Keratinocyte (primary cell): Measurements from ENCODE around the gene ATXN10. TPM values are rescaled to one million over a fixed set of nuclear protein-coding genes. Genes with fewer than 3 reads are reported as not detected.

Source experiments
- DNase-seq: peaks from one replicate; pipeline ENCODE4 v3.0.0-alpha.2; 2011; ENCODE audit warnings: low read depth, missing footprints, low spot score
- FAIRE-seq: peaks from 2 replicates; lab custom pipeline; 2011; peaks lifted over from hg19 to GRCh38; lab: Jason Lieb, UNC
- H2AFZ ChIP-seq: 2 replicates; pipeline ENCODE4 v1.6.0; 2012; ENCODE audit warnings: low read length, control low read depth, inconsistent platforms; ENCODE audit not compliant: control insufficient read depth
- H3K27ac ChIP-seq: 2 replicates; pipeline ENCODE4 v1.5.1; 2011; ENCODE audit warnings: low read length; ENCODE audit not compliant: control insufficient read depth, insufficient read depth
- H3K27me3 ChIP-seq: 3 replicates; pipeline ENCODE4 v1.6.0; 2011; ENCODE audit warnings: low read length; ENCODE audit not compliant: control insufficient read depth, insufficient read depth; ENCODE audit errors: extremely low read depth
- H3K36me3 ChIP-seq, 2 experiments: 2 replicates in 1 of 2; 3 replicates in 1 of 2; pipeline ENCODE4 v1.5.1; 2011; ENCODE audit warnings: low read length in 2 of 2, mild to moderate bottlenecking in 1 of 2; ENCODE audit not compliant: control insufficient read depth in 2 of 2, insufficient read depth in 2 of 2; ENCODE audit errors: extremely low read depth in 1 of 2
- H3K4me1 ChIP-seq: 3 replicates; pipeline ENCODE4 v1.5.1; 2011; ENCODE audit warnings: low read length; ENCODE audit not compliant: control insufficient read depth, insufficient read depth; ENCODE audit errors: extremely low read depth
- H3K4me2 ChIP-seq: 3 replicates; pipeline ENCODE4 v1.6.0; 2011; ENCODE audit warnings: low read depth, low read length; ENCODE audit not compliant: control insufficient read depth, insufficient read depth; ENCODE audit errors: extremely low read depth
- H3K4me3 ChIP-seq, 3 experiments: fragments of 200-600 bp in 1 of 3; sonication (generic) in 1 of 3; 2 replicates in 2 of 3; 3 replicates in 1 of 3; pipeline ENCODE4 v1.5.1; 2011 to 2016; ENCODE audit warnings: low read length in 3 of 3, mild to moderate bottlenecking in 3 of 3, control low read depth in 2 of 3, inconsistent platforms in 1 of 3, low read depth in 1 of 3, mixed read lengths in 1 of 3, mixed run types in 1 of 3, moderate library complexity in 1 of 3; ENCODE audit not compliant: control insufficient read depth in 2 of 3, insufficient read depth in 2 of 3; ENCODE audit errors: extremely low read depth in 1 of 3
- H3K79me2 ChIP-seq: 2 replicates; pipeline ENCODE4 v1.6.0; 2012; ENCODE audit warnings: low read length; ENCODE audit not compliant: control insufficient read depth, insufficient read depth
- H3K9ac ChIP-seq: 3 replicates; pipeline ENCODE4 v1.6.0; 2011; ENCODE audit warnings: low read length; ENCODE audit not compliant: control insufficient read depth, insufficient read depth; ENCODE audit errors: extremely low read depth
- H3K9me1 ChIP-seq: 3 replicates; pipeline ENCODE4 v1.6.0; 2011; ENCODE audit warnings: low read length; ENCODE audit not compliant: control insufficient read depth, insufficient read depth; ENCODE audit errors: extremely low read depth
- H3K9me3 ChIP-seq: 2 replicates; pipeline ENCODE4 v1.5.1; 2012; ENCODE audit warnings: low read depth, low read length; ENCODE audit not compliant: control insufficient read depth
- H4K20me1 ChIP-seq: 3 replicates; pipeline ENCODE4 v1.6.0; 2011; ENCODE audit warnings: low read length; ENCODE audit not compliant: control insufficient read depth, insufficient read depth; ENCODE audit errors: extremely low read depth
- EZH2 ChIP-seq: IDR thresholded peaks from one replicate; pipeline ENCODE4 v1.6.1; 2012; ENCODE audit warnings: inconsistent platforms, mild to moderate bottlenecking, low read length, moderate library complexity
- dilution Hi-C: fragments of 300-500 bp; cut with MboI; formaldehyde crosslinking; loops from one replicate; pipeline ENCODE4 v1.7.0; 2020; ENCODE audit warnings: low sequenced_read_pairs; ENCODE audit not compliant: extremely low pct_ligation_motif_present
- polyA plus RNA-seq, 5 experiments: library from polyadenylated mRNA; depleted of rRNA in 3 of 5; stranded (reverse) in 3 of 5; stranded (forward) in 1 of 5; unstranded in 1 of 5; fragments of >200 nt; gene quantifications; 1 replicate in 1 of 5; 2 replicates in 3 of 5; 3 replicates in 1 of 5; pipeline versions ENCODE4 v1.2.1 to v1.2.3, GENCODE V29; 2011 to 2012; ENCODE audit warnings: missing spikeins in 2 of 5, low read depth in 1 of 5, low replicate concordance in 1 of 5
- TF ChIP-seq, protein P1 (sequence below), 3 experiments: IDR thresholded peaks in 1 of 3; conservative IDR thresholded peaks in 1 of 3; optimal IDR thresholded peaks in 1 of 3; 2 replicates in 2 of 3; 3 replicates in 1 of 3; pipeline versions ENCODE3 to v1.5.1; 2011; ENCODE audit warnings: low read length in 3 of 3, mild to moderate bottlenecking in 3 of 3, moderate library complexity in 2 of 3, control low read depth in 1 of 3, inconsistent platforms in 1 of 3; ENCODE audit not compliant: insufficient read depth in 2 of 3; ENCODE audit errors: extremely low read depth in 1 of 3

ATXN10 gene
- polyA plus RNA-seq, 1 donor (not counting 4 experiments of a cell fraction or from before 2014, with no cell fraction given) = 276 TPM

DNA sequence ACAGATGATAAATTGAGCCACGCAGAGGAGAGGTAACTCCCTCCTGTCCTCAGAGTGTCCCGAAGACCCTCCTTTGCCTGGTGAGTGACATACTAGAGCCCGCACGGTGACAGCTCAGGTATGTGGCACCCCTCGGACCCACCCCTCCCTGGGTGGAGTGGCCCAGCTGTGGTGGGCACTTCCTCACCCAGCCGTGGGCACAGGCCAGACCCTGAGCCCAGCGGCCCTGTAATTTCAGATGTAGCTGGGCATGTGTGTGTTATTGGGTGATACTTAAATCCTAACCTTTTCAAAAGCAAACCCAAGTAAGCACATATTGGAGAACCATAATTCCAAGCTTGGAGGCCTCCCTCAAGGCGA is 212.2 kb downstream of the ATXN10 start:
- no peak for TF ChIP-seq EZH2
- TF ChIP-seq, protein P1, sequence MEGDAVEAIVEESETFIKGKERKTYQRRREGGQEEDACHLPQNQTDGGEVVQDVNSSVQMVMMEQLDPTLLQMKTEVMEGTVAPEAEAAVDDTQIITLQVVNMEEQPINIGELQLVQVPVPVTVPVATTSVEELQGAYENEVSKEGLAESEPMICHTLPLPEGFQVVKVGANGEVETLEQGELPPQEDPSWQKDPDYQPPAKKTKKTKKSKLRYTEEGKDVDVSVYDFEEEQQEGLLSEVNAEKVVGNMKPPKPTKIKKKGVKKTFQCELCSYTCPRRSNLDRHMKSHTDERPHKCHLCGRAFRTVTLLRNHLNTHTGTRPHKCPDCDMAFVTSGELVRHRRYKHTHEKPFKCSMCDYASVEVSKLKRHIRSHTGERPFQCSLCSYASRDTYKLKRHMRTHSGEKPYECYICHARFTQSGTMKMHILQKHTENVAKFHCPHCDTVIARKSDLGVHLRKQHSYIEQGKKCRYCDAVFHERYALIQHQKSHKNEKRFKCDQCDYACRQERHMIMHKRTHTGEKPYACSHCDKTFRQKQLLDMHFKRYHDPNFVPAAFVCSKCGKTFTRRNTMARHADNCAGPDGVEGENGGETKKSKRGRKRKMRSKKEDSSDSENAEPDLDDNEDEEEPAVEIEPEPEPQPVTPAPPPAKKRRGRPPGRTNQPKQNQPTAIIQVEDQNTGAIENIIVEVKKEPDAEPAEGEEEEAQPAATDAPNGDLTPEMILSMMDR (optimal IDR thresholded peaks at IDR 0.05 in 1 of 3, IDR thresholded peaks at IDR 0.05 in 1 of 3, conservative IDR thresholded peaks at IDR 0.05 in 1 of 3; ENCODE audit: extremely low read depth in 1 of 3, insufficient read depth in 2 of 3, low read length in 3 of 3) = no peak
- H3K4me3 ChIP-seq = no peak overlapping the region
- H3K36me3 ChIP-seq = no peaks in the 10 kb centered on the region
- H4K20me1 ChIP-seq = no peaks in the 10 kb centered on the region
- no peaks in the 10 kb centered on the region for H3K79me2 ChIP-seq
- no peaks in the 10 kb centered on the region for H3K9me3 ChIP-seq
- dilution Hi-C loops = no loop called here
- H3K4me1 ChIP-seq = peaks cover 10% of the 10 kb centered on the region
- H3K9me1 ChIP-seq = no peaks in the 10 kb centered on the region
- DNase-seq = no peak
- H3K27me3 ChIP-seq = peaks cover 49% of the 10 kb centered on the region
- H3K4me2 ChIP-seq = no peak overlapping the region
- H3K9ac ChIP-seq = no peak overlapping the region
- H2AFZ ChIP-seq = no peak overlapping the region
- no peak overlapping the region for H3K27ac ChIP-seq
- no peak for FAIRE-seq

DNA sequence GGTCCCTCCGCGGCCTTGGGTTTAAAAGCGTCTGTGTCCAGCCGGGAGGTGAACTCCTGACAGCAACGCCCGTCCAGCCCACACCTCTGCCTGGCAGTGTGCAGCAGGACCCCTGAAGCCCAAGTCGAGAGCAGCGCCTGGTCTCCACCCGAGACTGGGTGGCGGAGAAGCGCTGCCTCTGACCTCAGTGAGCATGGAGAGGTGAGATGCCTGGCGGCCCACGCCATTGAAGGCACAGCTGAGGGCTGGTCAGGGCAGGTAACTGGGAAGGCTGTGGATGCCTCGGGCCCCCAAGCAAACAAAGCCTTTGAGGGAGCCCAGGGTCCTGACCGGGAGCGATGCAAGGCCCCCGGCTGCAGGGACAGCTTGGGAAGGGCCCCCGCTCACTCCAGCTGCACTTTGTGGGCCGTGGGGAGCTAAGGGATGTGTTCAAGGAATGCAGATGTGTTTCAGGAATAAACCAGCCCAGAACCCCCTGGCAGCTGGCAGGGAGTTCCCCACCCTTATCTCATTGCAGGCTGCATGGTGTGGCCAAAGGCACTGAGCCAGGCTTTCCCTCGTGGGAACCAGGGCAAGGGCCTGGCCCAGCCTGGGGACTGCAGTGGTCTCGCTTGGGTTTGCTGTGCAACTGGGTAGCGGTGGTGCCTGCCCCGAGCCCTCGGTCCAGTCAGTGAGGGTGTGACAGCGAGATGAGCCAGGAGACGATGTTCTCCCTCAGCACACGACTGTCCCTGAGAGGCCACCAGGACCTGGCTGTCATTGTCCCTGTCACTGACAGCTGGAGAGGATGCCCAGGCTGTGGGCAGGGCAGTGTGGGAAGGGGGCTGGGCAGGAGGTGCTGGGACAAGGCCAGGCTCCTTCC is 212.8 kb downstream of the ATXN10 start:
- Histone ChIP-seq H3K4me3 (no peak overlapping the region), H3K4me2 (no peak overlapping the region), H2AFZ (no peak overlapping the region), H4K20me1 (no peaks in the 10 kb centered on the region), H3K9me1 (no peaks in the 10 kb centered on the region), H3K79me2 (no peaks in the 10 kb centered on the region), H3K9ac (no peak overlapping the region), H3K4me1 (peaks cover 10% of the 10 kb centered on the region), H3K27ac (no peak overlapping the region), H3K27me3 (peaks cover 46% of the 10 kb centered on the region), H3K9me3 (no peaks in the 10 kb centered on the region), H3K36me3 (no peaks in the 10 kb centered on the region)
- DNase-seq (no peak), FAIRE-seq (no peak)
- no peak for TF ChIP-seq EZH2
- TF ChIP-seq, protein P1 (optimal IDR thresholded peaks at IDR 0.05 in 1 of 3, IDR thresholded peaks at IDR 0.05 in 1 of 3, conservative IDR thresholded peaks at IDR 0.05 in 1 of 3; ENCODE audit: extremely low read depth in 1 of 3, insufficient read depth in 2 of 3, low read length in 3 of 3) = no peak
- dilution Hi-C loops = no loop called here
